Sigmoid colon (tissue), 4 donors: ENCODE results near the gene KIRREL3.

Experiments
- CTCF ChIP-seq, 4 experiments: fragments of 450-650 bp in 3 of 4; fragments of 200-600 bp in 1 of 4; IDR thresholded peaks; one replicate each; pipeline ENCODE4 v1.5.1; 2016 to 2019; ENCODE audit warnings: antibody characterized with exemption in 4 of 4, mild to moderate bottlenecking in 3 of 4, moderate library complexity in 2 of 4
- EP300 ChIP-seq, 4 donors: sonication (generic); formaldehyde crosslinking; IDR thresholded peaks; one replicate each; pipeline ENCODE4 v1.6.1; 2017; ENCODE audit warnings: antibody characterized with exemption in 4 of 4
- POLR2A ChIP-seq, 2 donors: fragments of 450-650 bp; IDR thresholded peaks; one replicate each; pipeline ENCODE4 v1.6.1; 2016; ENCODE audit warnings: antibody characterized with exemption in 2 of 2, mild to moderate bottlenecking in 2 of 2, moderate library complexity in 2 of 2
- POLR2AphosphoS5 ChIP-seq, 4 donors: sonication (generic); formaldehyde crosslinking; IDR thresholded peaks; one replicate each; pipeline ENCODE4 v1.6.1; 2017; ENCODE audit warnings: antibody characterized with exemption in 4 of 4

DNA sequence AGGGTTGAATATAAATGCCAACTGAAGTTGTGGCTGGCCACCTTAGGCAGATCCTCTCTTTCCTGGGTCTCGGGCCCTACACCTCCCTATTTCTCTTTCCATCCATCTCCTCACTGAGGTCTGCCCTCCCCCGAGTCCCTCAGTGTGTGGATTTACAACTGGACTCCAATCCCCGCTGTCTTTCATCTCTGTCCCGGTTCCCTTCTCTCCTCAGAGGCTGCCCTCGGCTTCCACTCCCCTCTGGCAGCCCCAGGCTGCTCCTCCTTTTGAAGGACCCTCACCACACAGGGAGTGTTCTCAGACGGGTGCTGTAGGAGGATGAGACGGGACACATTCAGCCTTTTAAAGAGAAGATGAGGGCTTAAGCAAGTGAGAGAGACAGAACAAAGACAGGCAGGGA is 478.0 kb downstream of the KIRREL3 start:
- TF ChIP-seq POLR2A (IDR thresholded peaks at IDR 0.05) (no peak), EP300 (IDR thresholded peaks at IDR 0.05) (no peak), CTCF (IDR thresholded peaks at IDR 0.05) (no peak), POLR2AphosphoS5 (IDR thresholded peaks at IDR 0.05) (no peak)
